IMR-90 (cell line): ENCODE results near the gene LIN37. TPM values are rescaled to one million over a fixed set of nuclear protein-coding genes. Genes with fewer than 3 reads are reported as not detected.

Experiments used
- ATAC-seq: fragments of 200-7000 bp; cut with Tn5 transposase; 2 replicates; pipeline ENCODE4 v1.9.1; 2020; ENCODE audit warnings: low read depth, mild to moderate bottlenecking, moderate library complexity
- BruUV-seq: library from RNA; stranded (reverse); fragments of 400-500 nt; replicated peaks from 2 replicates; lab custom pipeline; 2021; lab: Mats Ljungman, UMichigan
- CTCF ChIA-PET: fragments of 300-600 bp; formaldehyde crosslinking; extraction: SDS; loops from one replicate; lab custom pipeline; 2021; ENCODE audit warnings: antibody characterized with exemption; lab: Yijun Ruan, JAX
- POLR2A ChIA-PET: fragments of 300-600 bp; sonication (Branson Sonifier 250); formaldehyde crosslinking; loops from one replicate; lab custom pipeline; 2022; ENCODE audit warnings: antibody characterized with exemption; ENCODE audit not compliant: unreplicated experiment; lab: Charles Lee
- DNase-seq: peaks from one replicate; pipeline ENCODE4 v3.0.0; 2013
- H2AFZ ChIP-seq: replicated peaks from 2 replicates; pipeline ENCODE3; 2013; ENCODE audit warnings: low read length, mild to moderate bottlenecking; ENCODE audit not compliant: poor library complexity
- H2AK5ac ChIP-seq: 2 replicates; pipeline ENCODE4 v1.6.1; 2013; ENCODE audit warnings: low read depth, low read length, inconsistent platforms
- H2AK9ac ChIP-seq: replicated peaks from 2 replicates; pipeline ENCODE3; 2013; ENCODE audit warnings: mild to moderate bottlenecking, low read depth, low read length, moderate library complexity; ENCODE audit not compliant: poor library complexity
- H2BK120ac ChIP-seq: 2 replicates; pipeline ENCODE4 v1.6.1; 2013; ENCODE audit warnings: low read depth, low read length, inconsistent platforms
- H2BK15ac ChIP-seq: 3 replicates; pipeline ENCODE4 v1.6.1; 2013; ENCODE audit warnings: low read depth, low read length, inconsistent platforms
- H2BK20ac ChIP-seq: 2 replicates; pipeline ENCODE4 v1.6.1; 2013; ENCODE audit warnings: low read depth, mild to moderate bottlenecking, inconsistent platforms, low read length, moderate library complexity
- H2BK5ac ChIP-seq: 2 replicates; pipeline ENCODE4 v1.6.1; 2013; ENCODE audit warnings: mild to moderate bottlenecking, low read depth, low read length, inconsistent platforms; ENCODE audit not compliant: poor library complexity, severe bottlenecking
- H3K14ac ChIP-seq: replicated peaks from 2 replicates; pipeline ENCODE4 v1.6.1; 2013; ENCODE audit warnings: low read depth, low read length, inconsistent platforms
- H3K18ac ChIP-seq: 2 replicates; pipeline ENCODE4 v1.6.1; 2013; ENCODE audit warnings: low read depth, low read length, control low read depth
- H3K23ac ChIP-seq: 2 replicates; pipeline ENCODE4 v1.6.1; 2013; ENCODE audit warnings: low read depth, low read length, inconsistent platforms
- H3K27ac ChIP-seq: 2 replicates; pipeline ENCODE4 v1.5.1; 2013; ENCODE audit warnings: mild to moderate bottlenecking, control low read depth, low read length; ENCODE audit not compliant: insufficient read depth
- H3K27me3 ChIP-seq: 2 replicates; pipeline ENCODE4 v1.6.1; 2013; ENCODE audit warnings: low read length; ENCODE audit not compliant: control insufficient read depth, insufficient read depth
- H3K36me3 ChIP-seq: 2 replicates; pipeline ENCODE4 v1.6.1; 2013; ENCODE audit warnings: low read length, mixed read lengths; ENCODE audit not compliant: control insufficient read depth, insufficient read depth
- H3K4ac ChIP-seq: 2 replicates; pipeline ENCODE4 v1.6.1; 2013; ENCODE audit warnings: low read depth, low read length, inconsistent platforms
- H3K4me1 ChIP-seq: 2 replicates; pipeline ENCODE4 v1.6.1; 2013; ENCODE audit warnings: low read length, mixed read lengths; ENCODE audit not compliant: control insufficient read depth, insufficient read depth
- H3K4me2 ChIP-seq: 2 replicates; pipeline ENCODE4 v1.6.1; 2013; ENCODE audit warnings: low read depth, mild to moderate bottlenecking, control low read depth, low read length, moderate library complexity
- H3K4me3 ChIP-seq: 2 replicates; pipeline ENCODE4 v1.5.1; 2013; ENCODE audit warnings: low read depth, mild to moderate bottlenecking, control low read depth, low read length, moderate library complexity; ENCODE audit not compliant: insufficient read depth
- H3K56ac ChIP-seq: 2 replicates; pipeline ENCODE4 v1.6.1; 2013; ENCODE audit warnings: low read length, inconsistent platforms; ENCODE audit not compliant: insufficient read depth; ENCODE audit errors: extremely low read depth
- H3K79me1 ChIP-seq, 2 experiments: 2 replicates each; pipeline ENCODE4 v1.6.1; 2013; ENCODE audit warnings: low read length in 2 of 2, inconsistent platforms in 1 of 2, low read depth in 1 of 2
- H3K9ac ChIP-seq: 2 replicates; pipeline ENCODE4 v1.6.1; 2013; ENCODE audit warnings: low read depth, low read length, control low read depth
- H3K9me1 ChIP-seq: 2 replicates; pipeline ENCODE4 v1.6.1; 2013; ENCODE audit warnings: low read length, inconsistent platforms; ENCODE audit not compliant: insufficient read depth
- H3K9me3 ChIP-seq: 2 replicates; pipeline ENCODE4 v1.6.1; 2013; ENCODE audit warnings: low read length; ENCODE audit not compliant: control insufficient read depth, insufficient read depth
- H4K20me1 ChIP-seq: 2 replicates; pipeline ENCODE4 v1.6.1; 2013; ENCODE audit warnings: low read length, inconsistent platforms; ENCODE audit not compliant: insufficient read depth
- H4K5ac ChIP-seq: 2 replicates; pipeline ENCODE4 v1.6.1; 2013; ENCODE audit warnings: mild to moderate bottlenecking, low read depth, low read length, control low read depth
- H4K8ac ChIP-seq, 2 experiments: 2 replicates each; pipeline ENCODE4 v1.6.1; 2013; ENCODE audit warnings: low read depth in 2 of 2, low read length in 2 of 2, control low read depth in 1 of 2, inconsistent platforms in 1 of 2
- H4K91ac ChIP-seq: 2 replicates; pipeline ENCODE4 v1.6.1; 2013; ENCODE audit warnings: low read depth, low read length, inconsistent platforms; ENCODE audit not compliant: insufficient read depth
- ELK1 ChIP-seq: fragments of 150-350 bp; IDR thresholded peaks from 2 replicates; pipeline ENCODE4 v1.6.1; 2016; ENCODE audit warnings: low read depth, mild to moderate bottlenecking, low read length, moderate library complexity, borderline replicate concordance
- NFE2L2 ChIP-seq: fragments of 150-350 bp; IDR thresholded peaks from 2 replicates; pipeline ENCODE4 v1.6.1; 2016; ENCODE audit warnings: low read depth, mild to moderate bottlenecking, low read length
- WGBS, 2 experiments: methylation state at CpG; one replicate each; pipeline versions ENCODE4 v1.1.5 to v1.1.7; 2013; ENCODE audit warnings: missing lambda C conversion rate in 2 of 2; ENCODE audit not compliant: insufficient read length in 1 of 2; ENCODE audit errors: extremely low coverage in 2 of 2; 5-methylcytosine and 5-hydroxymethylcytosine counted together
- dilution Hi-C: fragments of 300-500 bp; cut with HindIII; formaldehyde crosslinking; loops from one replicate; pipeline ENCODE4 v1.14.3; 2018; ENCODE audit warnings: low sequenced_read_pairs; ENCODE audit not compliant: unreplicated experiment
- in situ Hi-C: fragments of 300-500 bp; cut with MboI; formaldehyde crosslinking; loops from 3 replicates; pipeline ENCODE4 v1.14.3; 2019; ENCODE audit warnings: low sequenced_read_pairs, inconsistent platforms, mixed read lengths
- intact Hi-C: fragments of 100-400 bp; cut with micrococcal nuclease; formaldehyde crosslinking; loops from 2 replicates; pipeline ENCODE4 v1.10.0; 2022
- polyA plus RNA-seq, 3 experiments: library from polyadenylated mRNA; depleted of rRNA; stranded (reverse); fragments of >200 nt; gene quantifications; 2 replicates each; pipeline ENCODE4 v1.2.3, GENCODE V29; 2012; ENCODE audit warnings: low replicate concordance in 1 of 3
- total RNA-seq: library from RNA; depleted of rRNA; stranded (reverse); fragments of >200 nt; gene quantifications from 2 replicates; pipeline ENCODE4 v1.2.3, GENCODE V29; 2012

The LIN37 gene
- total and polyA plus RNA-seq, 2 of the 4 experiments (the other 2 are of a cell fraction), result 12.7 to 23.1 TPM

GRCh38 chr19:35773020-35773806 lies 24.8 kb downstream of the LIN37 start:
- peaks cover 6% of the 10 kb centered on the region for H3K4me1 ChIP-seq
- in situ Hi-C loops (no loop called here), dilution Hi-C loops (no loop called here), intact Hi-C loops (no loop called here)
- H4K91ac ChIP-seq, result no peak overlapping the region
- no peaks in the 10 kb centered on the region for H3K9me3 ChIP-seq
- ATAC-seq (no peak), DNase-seq (peak; percentile 23)
- H3K27ac ChIP-seq, result no peak overlapping the region
- H3K56ac ChIP-seq, result no peak overlapping the region
- H4K8ac ChIP-seq, result no peak overlapping the region
- no peak overlapping the region for H3K9ac ChIP-seq
- no peak overlapping the region for H2BK15ac ChIP-seq
- no peak overlapping the region for H2AK9ac ChIP-seq
- H3K9me1 ChIP-seq, result peaks cover 6% of the 10 kb centered on the region; the same call in 1 of the 2 replicates
- no TSS peak for BruUV-seq
- H3K14ac ChIP-seq, result no peak overlapping the region
- ChIA-PET POLR2A (no interaction called here), CTCF (no interaction called here)
- WGBS, 2 experiments, result 67% methylated on average over 1 of the region's 9 CpGs; no CpG with 5 or more reads in 1 of the 2 experiments
- no peak overlapping the region for H3K18ac ChIP-seq
- no peak overlapping the region for H4K5ac ChIP-seq
- H2AK5ac ChIP-seq, result no peak overlapping the region
- H3K79me1 ChIP-seq, result peaks cover 7 to 18% of the 10 kb centered on the region in 2 experiments
- no peak overlapping the region for H2AFZ ChIP-seq
- no peaks in the 10 kb centered on the region for H3K27me3 ChIP-seq
- no peak overlapping the region for H3K4me3 ChIP-seq
- no peak overlapping the region for H3K23ac ChIP-seq
- no peak overlapping the region for H2BK20ac ChIP-seq
- H2BK120ac ChIP-seq, result no peak overlapping the region
- H3K4me2 ChIP-seq, result no peak overlapping the region
- H3K36me3 ChIP-seq, result peaks cover 6% of the 10 kb centered on the region; the same call in 1 of the 2 replicates
- no peak overlapping the region for H2BK5ac ChIP-seq
- no peak overlapping the region for H3K4ac ChIP-seq
- no peaks in the 10 kb centered on the region for H4K20me1 ChIP-seq
- TF ChIP-seq ELK1 (no peak), NFE2L2 (0 out of 2 replicates have a peak, but pooled peaks have one; percentile 5)
